MM.1S (cell line): ENCODE results near the gene IARS1.

Source experiments
- DNase-seq: peaks from one replicate; pipeline ENCODE4 v3.0.0-alpha.2; 2015
- H2AFZ ChIP-seq: fragments of 300-600 bp; sonication (generic); 2 replicates; pipeline ENCODE4 v1.6.0; 2016; ENCODE audit warnings: antibody characterized with exemption, low read length
- H3F3A ChIP-seq: fragments of 300-600 bp; sonication (generic); 2 replicates; pipeline ENCODE4 v1.6.1; 2016; ENCODE audit warnings: mild to moderate bottlenecking, antibody characterized with exemption, low read length, moderate library complexity, mixed read lengths; ENCODE audit not compliant: insufficient read depth
- H3K27ac ChIP-seq: fragments of 300-600 bp; sonication (generic); 2 replicates; pipeline ENCODE4 v1.5.1; 2016; ENCODE audit warnings: mild to moderate bottlenecking, low read length
- H3K27me3 ChIP-seq: fragments of 300-600 bp; sonication (generic); replicated peaks from 2 replicates; pipeline ENCODE4 v1.6.0; 2016; ENCODE audit warnings: low read length; ENCODE audit not compliant: insufficient read depth
- H3K36me3 ChIP-seq: fragments of 300-600 bp; sonication (generic); replicated peaks from 2 replicates; pipeline ENCODE4 v1.6.1; 2016; ENCODE audit warnings: mild to moderate bottlenecking, low read length, mixed read lengths; ENCODE audit not compliant: insufficient read depth
- H3K4me1 ChIP-seq: fragments of 300-600 bp; sonication (generic); 2 replicates; pipeline ENCODE4 v1.6.1; 2016; ENCODE audit warnings: low read length, mixed read lengths
- H3K4me2 ChIP-seq: fragments of 300-600 bp; sonication (generic); 2 replicates; pipeline ENCODE4 v1.6.0; 2016; ENCODE audit warnings: low read depth, low read length
- H3K4me3 ChIP-seq: fragments of 300-600 bp; sonication (generic); 2 replicates; pipeline ENCODE4 v1.5.1; 2016; ENCODE audit warnings: low read length, mixed read lengths
- H3K79me2 ChIP-seq: fragments of 300-600 bp; sonication (generic); 2 replicates; pipeline ENCODE4 v1.6.1; 2016; ENCODE audit warnings: mixed run types, low read length, mixed read lengths
- H3K9ac ChIP-seq: fragments of 300-600 bp; sonication (generic); 2 replicates; pipeline ENCODE4 v1.6.1; 2016; ENCODE audit warnings: low read length, mixed read lengths
- H3K9me2 ChIP-seq: fragments of 300-600 bp; sonication (generic); replicated peaks from 2 replicates; pipeline ENCODE4 v1.6.1; 2016; ENCODE audit warnings: mild to moderate bottlenecking, low read length, mixed read lengths; ENCODE audit not compliant: insufficient read depth
- H3K9me3 ChIP-seq: fragments of 300-600 bp; sonication (generic); replicated peaks from 2 replicates; pipeline ENCODE4 v1.6.1; 2016; ENCODE audit warnings: mild to moderate bottlenecking, low read length, mixed read lengths; ENCODE audit not compliant: insufficient read depth
- H4K20me1 ChIP-seq: fragments of 300-600 bp; sonication (generic); 2 replicates; pipeline ENCODE4 v1.6.1; 2016; ENCODE audit warnings: mild to moderate bottlenecking, low read length, moderate library complexity, mixed read lengths; ENCODE audit not compliant: insufficient read depth
- CTCF ChIP-seq: fragments of 300-600 bp; sonication (generic); IDR thresholded peaks from 2 replicates; pipeline ENCODE4 v1.5.1; 2016; ENCODE audit warnings: antibody characterized with exemption, low read length, mixed read lengths
- EZH2 ChIP-seq: fragments of 300-600 bp; sonication (generic); optimal IDR thresholded peaks from 2 replicates; pipeline ENCODE3; 2017; ENCODE audit warnings: low read depth, mild to moderate bottlenecking, antibody characterized with exemption, low read length, mixed read lengths
- EZH2phosphoT487 ChIP-seq: fragments of 300-600 bp; sonication (generic); IDR thresholded peaks from 2 replicates; pipeline ENCODE4 v1.6.1; 2018; ENCODE audit warnings: antibody characterized with exemption, low read length

Gene IARS1

GRCh38 chr9:92276331-92277032, 17.0 kb downstream of the IARS1 start:
- no peaks in the 10 kb centered on the region for H4K20me1 ChIP-seq
- H3K4me1 ChIP-seq, result no peaks in the 10 kb centered on the region
- peaks cover 42% of the 10 kb centered on the region for H3K36me3 ChIP-seq
- peaks cover 18% of the 10 kb centered on the region for H3K79me2 ChIP-seq
- DNase-seq, result no peak
- H3K27me3 ChIP-seq, result no peaks in the 10 kb centered on the region
- no peak overlapping the region for H3K27ac ChIP-seq
- H3K9me2 ChIP-seq, result no peaks in the 10 kb centered on the region
- no peak overlapping the region for H3K9ac ChIP-seq
- no peaks in the 10 kb centered on the region for H3F3A ChIP-seq
- no peak for TF ChIP-seq EZH2
- TF ChIP-seq EZH2phosphoT487, result no peak
- TF ChIP-seq CTCF, result no peak
- H3K9me3 ChIP-seq, result no peaks in the 10 kb centered on the region
- H2AFZ ChIP-seq, result no peak overlapping the region
- H3K4me3 ChIP-seq, result no peak overlapping the region
- no peak overlapping the region for H3K4me2 ChIP-seq

- no peak overlapping the region for H3K27ac ChIP-seq
- peaks cover 14% of the 10 kb centered on the region for H3K79me2 ChIP-seq
- TF ChIP-seq CTCF (no peak), EZH2phosphoT487 (no peak), EZH2 (no peak)
- no peaks in the 10 kb centered on the region for H3K9me2 ChIP-seq
- H3K27me3 ChIP-seq, result no peaks in the 10 kb centered on the region
- no peaks in the 10 kb centered on the region for H3K4me1 ChIP-seq
- H3K9ac ChIP-seq, result no peak overlapping the region
- H3K4me2 ChIP-seq, result no peak overlapping the region
- no peaks in the 10 kb centered on the region for H3K9me3 ChIP-seq
- no peak overlapping the region for H3K4me3 ChIP-seq
- peaks cover 47% of the 10 kb centered on the region for H3K36me3 ChIP-seq
- DNase-seq, result no peak
- no peaks in the 10 kb centered on the region for H3F3A ChIP-seq
- no peak overlapping the region for H2AFZ ChIP-seq
- H4K20me1 ChIP-seq, result no peaks in the 10 kb centered on the region
Measured at GRCh38 chr9:92275541-92275940, 18.0 kb downstream of the IARS1 start.

DNA sequence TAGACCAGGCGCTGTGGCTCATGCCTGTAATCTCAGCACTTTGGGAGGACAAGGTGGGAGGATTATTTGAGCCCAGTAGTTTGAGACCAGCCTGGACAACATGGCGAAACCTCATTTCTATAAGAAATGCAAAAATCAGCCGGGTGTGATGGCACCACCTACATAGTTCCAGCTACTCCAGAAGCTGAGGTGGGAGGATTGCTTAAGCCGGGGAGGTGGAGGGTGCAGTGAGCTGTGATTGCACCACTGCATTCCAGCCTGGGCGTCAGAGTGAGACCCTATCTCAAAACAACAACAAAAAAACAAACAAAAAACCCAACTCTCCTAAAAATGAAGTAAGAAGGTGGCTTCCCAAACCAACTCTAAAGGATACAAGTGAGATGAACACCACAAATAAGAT, 23.0 kb downstream of the IARS1 start:
- Histone ChIP-seq H3K4me3 (no peak overlapping the region), H3K27me3 (no peaks in the 10 kb centered on the region), H3K9me3 (no peaks in the 10 kb centered on the region), H3K4me1 (no peaks in the 10 kb centered on the region), H3K36me3 (peaks cover 54% of the 10 kb centered on the region), H4K20me1 (no peaks in the 10 kb centered on the region), H3K4me2 (no peak overlapping the region), H3F3A (no peaks in the 10 kb centered on the region), H3K9ac (no peak overlapping the region), H3K27ac (no peak overlapping the region), H3K79me2 (peaks cover 16% of the 10 kb centered on the region; the same call in 1 of the 2 replicates), H3K9me2 (no peaks in the 10 kb centered on the region), H2AFZ (no peak overlapping the region)
- DNase-seq, result no peak
- TF ChIP-seq EZH2phosphoT487, result no peak
- no peak for TF ChIP-seq EZH2
- TF ChIP-seq CTCF, result no peak
